B cell (primary cell): ENCODE results near the gene GRIPAP1. TPM values are rescaled to one million over a fixed set of nuclear protein-coding genes. Genes with fewer than 3 reads are reported as not detected.

ENCODE experiments used
- ATAC-seq: fragments of 200-7000 bp; cut with Tn5 transposase; one replicate; pipeline ENCODE4 v1.10.0; 2021; ENCODE audit warnings: low read depth, mild to moderate bottlenecking, moderate number of reproducible peaks, moderate library complexity
- CTCF ChIA-PET: fragments of 350-600 bp; sonication (Branson Sonifier 250); formaldehyde crosslinking; loops from one replicate; lab custom pipeline; 2021; ENCODE audit warnings: antibody characterized with exemption, inconsistent platforms; lab: Charles Lee
- POLR2A ChIA-PET: fragments of 350-600 bp; sonication (Branson Sonifier 250); formaldehyde crosslinking; loops from one replicate; lab custom pipeline; 2021; ENCODE audit warnings: antibody characterized with exemption; lab: Charles Lee
- DNase-seq: peaks from one replicate; pipeline ENCODE4 v3.0.0; 2013
- H2AFZ ChIP-seq: 2 replicates; pipeline ENCODE4 v1.6.1; 2012; ENCODE audit warnings: mild to moderate bottlenecking, low read depth, low read length; ENCODE audit not compliant: insufficient read depth, poor library complexity, severe bottlenecking
- H3K27ac ChIP-seq, 2 donors: 1 replicate in 1 of 2; 2 replicates in 1 of 2; pipeline ENCODE4 v1.5.1; 2012 to 2013; ENCODE audit warnings: low read length in 2 of 2, mild to moderate bottlenecking in 2 of 2, moderate library complexity in 1 of 2
- H3K27me3 ChIP-seq, 4 experiments: fragments of 200-600 bp in 1 of 4; sonication (generic) in 1 of 4; replicated peaks in 1 of 4; 1 replicate in 2 of 4; 2 replicates in 2 of 4; pipeline versions ENCODE4 v1.6.1 to v1.7.0; 2013 to 2016; ENCODE audit warnings: low read length in 3 of 4, mild to moderate bottlenecking in 2 of 4, mixed read lengths in 1 of 4, moderate library complexity in 1 of 4; ENCODE audit not compliant: insufficient read depth in 4 of 4, control insufficient read depth in 3 of 4; ENCODE audit errors: control extremely low read depth in 1 of 4
- H3K36me3 ChIP-seq, 2 experiments: replicated peaks in 1 of 2; 1 replicate in 1 of 2; 2 replicates in 1 of 2; pipeline versions ENCODE4 v1.6.1 to v1.7.1; 2013; ENCODE audit warnings: low read length in 1 of 2; ENCODE audit not compliant: insufficient read depth in 2 of 2, control insufficient read depth in 1 of 2; ENCODE audit errors: control extremely low read depth in 1 of 2, extremely low read depth in 1 of 2
- H3K4me1 ChIP-seq, 2 donors: fragments of 200-600 bp in 1 of 2; sonication (generic) in 1 of 2; 1 replicate in 1 of 2; 2 replicates in 1 of 2; pipeline versions ENCODE4 v1.5.1 to v1.6.1; 2013 to 2017; ENCODE audit warnings: low read length in 2 of 2; ENCODE audit not compliant: control insufficient read depth in 2 of 2, insufficient read depth in 2 of 2
- H3K4me2 ChIP-seq: replicated peaks from 2 replicates; pipeline ENCODE3; 2012; ENCODE audit warnings: mild to moderate bottlenecking, low read depth, low read length; ENCODE audit not compliant: poor library complexity, severe bottlenecking
- H3K4me3 ChIP-seq, 5 experiments: fragments of 200-600 bp in 1 of 5; sonication (generic) in 1 of 5; 1 replicate in 3 of 5; 2 replicates in 2 of 5; pipeline versions ENCODE4 v1.5.1 to v1.7.0; 2011 to 2016; ENCODE audit warnings: low read length in 4 of 5, mild to moderate bottlenecking in 4 of 5, low read depth in 2 of 5, control low read depth in 1 of 5, moderate library complexity in 1 of 5; ENCODE audit not compliant: insufficient read depth in 1 of 5; ENCODE audit errors: control extremely low read depth in 1 of 5, extremely low read depth in 1 of 5
- H3K79me2 ChIP-seq: fragments of 200-600 bp; sonication (generic); one replicate; pipeline ENCODE4 v1.6.0; 2016; ENCODE audit warnings: low read length; ENCODE audit not compliant: control insufficient read depth, insufficient read depth
- H3K9ac ChIP-seq: fragments of 200-600 bp; sonication (generic); 2 replicates; pipeline ENCODE4 v1.6.1; 2017; ENCODE audit warnings: mild to moderate bottlenecking, low read length, moderate library complexity
- H3K9me3 ChIP-seq, 3 donors: one replicate each; pipeline versions ENCODE4 v1.6.1 to v1.7.1; 2013; ENCODE audit warnings: low read length in 2 of 3; ENCODE audit not compliant: control insufficient read depth in 2 of 3, insufficient read depth in 1 of 3; ENCODE audit errors: control extremely low read depth in 1 of 3
- H4K20me1 ChIP-seq: 2 replicates; pipeline ENCODE4 v1.6.0; 2012; ENCODE audit warnings: mild to moderate bottlenecking, low read length; ENCODE audit not compliant: insufficient read depth, control insufficient read depth, poor library complexity, severe bottlenecking
- H3K27ac Mint-ChIP-seq: one replicate; pipeline ENCODE4 v1.8.0; 2021; ENCODE audit warnings: mixed read lengths
- H3K27me3 Mint-ChIP-seq: one replicate; pipeline ENCODE4 v1.8.0; 2021; ENCODE audit warnings: mixed read lengths
- H3K4me1 Mint-ChIP-seq: one replicate; pipeline ENCODE4 v1.8.0; 2021; ENCODE audit warnings: mixed read lengths
- H3K4me3 Mint-ChIP-seq: one replicate; pipeline ENCODE4 v1.8.0; 2021; ENCODE audit warnings: mixed read lengths
- H3K9me3 Mint-ChIP-seq: one replicate; pipeline ENCODE4 v1.8.0; 2022; ENCODE audit warnings: mixed read lengths; ENCODE audit not compliant: insufficient read depth
- CTCF ChIP-seq: fragments of 200-600 bp; IDR thresholded peaks from one replicate; pipeline ENCODE4 v1.8.0; 2022; ENCODE audit warnings: antibody characterized with exemption, mild to moderate bottlenecking
- EZH2 ChIP-seq: IDR thresholded peaks from 2 replicates; pipeline ENCODE4 v1.6.1; 2012; ENCODE audit warnings: borderline replicate concordance, low read depth, mild to moderate bottlenecking, moderate library complexity, low read length; ENCODE audit not compliant: insufficient read depth, poor library complexity, severe bottlenecking
- WGBS: methylation state at CpG from one replicate; pipeline ENCODE4 v1.1.5; 2013; ENCODE audit warnings: missing lambda C conversion rate; ENCODE audit not compliant: insufficient coverage; 5-methylcytosine and 5-hydroxymethylcytosine counted together
- intact Hi-C: fragments of 100-400 bp; cut with micrococcal nuclease; formaldehyde crosslinking; loops from one replicate; pipeline ENCODE4 v1.10.0; 2022
- polyA plus RNA-seq: library from polyadenylated mRNA; depleted of rRNA; stranded (reverse); fragments of >200 nt; gene quantifications from 2 replicates; pipeline ENCODE4 v1.2.3, GENCODE V29; 2012
- total RNA-seq, 2 donors: library from RNA; stranded (reverse); fragments of 120-200 nt in 1 of 2; gene quantifications; 1 replicate in 1 of 2; 2 replicates in 1 of 2; pipeline versions ENCODE4 v1.2.3 to v1.2.4, GENCODE V29; 2013 to 2022

The GRIPAP1 gene
- total and polyA plus RNA-seq, 2 donors (not counting 1 experiment from before 2014, with no cell fraction given), result 70.7 to 143 TPM

GRCh38 chrX:48938721-48939425 is 63.2 kb downstream of the GRIPAP1 start:
- Mint-ChIP-seq H3K4me1 (peaks cover 89% of the 10 kb centered on the region), H3K9me3 (no peaks in the 10 kb centered on the region), H3K4me3 (peak overlapping the region; percentile 84), H3K27ac (peak overlapping the region; percentile 99), H3K27me3 (no peaks in the 10 kb centered on the region)
- Histone ChIP-seq H3K36me3 (peaks cover 0 to 23% of the 10 kb centered on the region in 2 experiments), H3K4me3 (peak overlapping the region in 4 of 5 experiments; percentile 21 to 51 (median 26)), H3K4me2 (peak overlapping the region; percentile 77), H3K27me3 (no peaks in the 10 kb centered on the region), H3K27ac (peak overlapping the region; percentile 99), H3K9ac (peak overlapping the region; percentile 69), H2AFZ (no peak overlapping the region), H3K9me3 (no peaks in the 10 kb centered on the region), H3K79me2 (peaks cover 52% of the 10 kb centered on the region), H4K20me1 (no peaks in the 10 kb centered on the region), H3K4me1 (peaks cover 85% of the 10 kb centered on the region in 2 donors)
- no CpG with 5 or more reads among the region's 1 CpG for WGBS
- intact Hi-C loops, result loop anchor here (5.0 to 10.0 kb wide), 3 partner anchors 137 to 342 kb away; partner anchors contain the start of genes HDAC6 and WDR13
- DNase-seq, result peak; percentile 90
- peak; percentile 36 for ATAC-seq
- POLR2A ChIA-PET, result interaction anchor here (0.6 to 5.6 kb wide), 12 partner anchors 11 to 332 kb away, joined by 3 to 101 read pairs (median 4); partner anchors contain the start of genes OTUD5, PIM2, PQBP1 and SLC35A2
- CTCF ChIA-PET, result interaction anchor here (0.6 to 3.7 kb wide), 8 partner anchors 15 to 291 kb away, joined by 3 to 30 read pairs (median 12); partner anchors contain the start of gene PIM2
- TF ChIP-seq EZH2 (no peak), CTCF (no peak)
